ENCODE data around the gene TRIM63. TPM values are rescaled to one million over a fixed set of nuclear protein-coding genes. Genes with fewer than 3 reads are reported as not detected.
A peak's percentile ranks its signal among the peaks of the same experiment; 100 is the strongest.

Gene TRIM63
- under 1 TPM in 3 of 6 donors, not detected in 3; 0.26 to 0.61 (median 0.34) TPM for total RNA-seq

GRCh38 chr1:26067432-26067911, at the start of gene TRIM63:
Gene TRIM63, minus strand, starts transcription at chr1:26067630. Its CDS starts 136 bp downstream, at chr1:26067494.
- Histone ChIP-seq H3K27ac (no peak within 1 kb of the TSS), H3K36me3 (no peaks in the 10 kb centered on the region), H3K4me1 (no peaks in the 10 kb centered on the region), H3K9me3 (no peaks in the 10 kb centered on the region), H3K27me3 (no peaks in the 10 kb centered on the region), H3K4me3 (no peak within 1 kb of the TSS)
- ATAC-seq (ENCODE audit: low FRiP score in 2 of 2): no peak
- 71 to 77% methylated on average over 7 to 9 of the region's 9 CpGs for WGBS, 2 donors
- no peak for DNase-seq
- TF ChIP-seq POLR2AphosphoS5 (IDR thresholded peaks at IDR 0.05) (no peak), EP300 (IDR thresholded peaks at IDR 0.05) (no peak), POLR2A (IDR thresholded peaks at IDR 0.05) (no peak)
- TF ChIP-seq, protein P1, sequence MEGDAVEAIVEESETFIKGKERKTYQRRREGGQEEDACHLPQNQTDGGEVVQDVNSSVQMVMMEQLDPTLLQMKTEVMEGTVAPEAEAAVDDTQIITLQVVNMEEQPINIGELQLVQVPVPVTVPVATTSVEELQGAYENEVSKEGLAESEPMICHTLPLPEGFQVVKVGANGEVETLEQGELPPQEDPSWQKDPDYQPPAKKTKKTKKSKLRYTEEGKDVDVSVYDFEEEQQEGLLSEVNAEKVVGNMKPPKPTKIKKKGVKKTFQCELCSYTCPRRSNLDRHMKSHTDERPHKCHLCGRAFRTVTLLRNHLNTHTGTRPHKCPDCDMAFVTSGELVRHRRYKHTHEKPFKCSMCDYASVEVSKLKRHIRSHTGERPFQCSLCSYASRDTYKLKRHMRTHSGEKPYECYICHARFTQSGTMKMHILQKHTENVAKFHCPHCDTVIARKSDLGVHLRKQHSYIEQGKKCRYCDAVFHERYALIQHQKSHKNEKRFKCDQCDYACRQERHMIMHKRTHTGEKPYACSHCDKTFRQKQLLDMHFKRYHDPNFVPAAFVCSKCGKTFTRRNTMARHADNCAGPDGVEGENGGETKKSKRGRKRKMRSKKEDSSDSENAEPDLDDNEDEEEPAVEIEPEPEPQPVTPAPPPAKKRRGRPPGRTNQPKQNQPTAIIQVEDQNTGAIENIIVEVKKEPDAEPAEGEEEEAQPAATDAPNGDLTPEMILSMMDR (IDR thresholded peaks at IDR 0.05): no peak

DNA sequence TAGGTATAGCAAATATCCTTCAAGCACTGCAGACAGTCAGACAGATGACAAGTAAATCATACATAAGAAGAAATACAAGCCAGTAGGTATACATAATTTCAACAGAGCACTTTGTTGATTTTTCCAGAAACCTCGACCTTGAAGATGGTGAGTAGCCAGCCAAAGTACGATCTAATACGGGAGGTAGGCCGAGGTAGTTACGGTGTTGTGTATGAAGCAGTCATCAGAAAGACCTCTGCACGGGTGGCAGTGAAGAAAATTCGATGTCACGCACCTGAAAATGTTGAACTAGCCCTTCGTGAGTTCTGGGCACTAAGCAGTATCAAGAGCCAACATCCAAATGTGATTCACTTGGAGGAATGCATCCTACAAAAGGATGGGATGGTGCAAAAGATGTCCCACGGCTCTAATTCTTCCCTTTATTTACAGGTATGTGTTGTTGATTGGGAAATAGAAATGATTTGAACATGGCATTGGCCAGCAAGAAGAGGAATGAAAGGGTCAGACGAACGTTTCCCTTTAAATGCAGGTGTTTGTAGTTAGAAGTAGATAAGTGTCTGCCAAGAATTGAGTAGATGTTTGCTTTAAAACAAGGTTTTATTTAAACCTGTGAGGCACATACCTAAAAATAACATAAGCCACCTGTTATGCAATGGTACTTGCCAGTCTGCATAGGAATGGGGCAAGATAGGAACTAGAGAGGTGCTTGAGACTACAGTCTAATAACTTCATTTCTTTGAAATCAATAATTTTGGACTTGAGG, 46.9 kb upstream of the TRIM63 start:
- Histone ChIP-seq H3K4me3 (no peak overlapping the region), H3K27me3 (no peaks in the 10 kb centered on the region), H3K9me3 (no peaks in the 10 kb centered on the region), H3K36me3 (peaks cover 0 to 27% (median 5%) of the 10 kb centered on the region in 4 donors), H3K27ac (peak overlapping the region in 3 of 4 donors; percentile 32 to 65 (median 34)), H3K4me1 (peaks cover 25 to 40% (median 30%) of the 10 kb centered on the region in 4 donors)
- DNase-seq (no peak), ATAC-seq (ENCODE audit: low FRiP score in 2 of 2) (no peak)
- WGBS, 2 donors: 63 to 64% methylated on average over 12 of the region's 12 CpGs
- TF ChIP-seq POLR2AphosphoS5 (IDR thresholded peaks at IDR 0.05) (no peak), POLR2A (IDR thresholded peaks at IDR 0.05) (peak in 1 of 4 donors; percentile 23), EP300 (IDR thresholded peaks at IDR 0.05) (peak in 1 of 4 donors; percentile 46)
- TF ChIP-seq, protein P1 (IDR thresholded peaks at IDR 0.05): peak in 1 of 6 experiments; percentile 6

- ATAC-seq (ENCODE audit: low FRiP score in 2 of 2) (no peak), DNase-seq (no peak)
- Histone ChIP-seq H3K9me3 (no peaks in the 10 kb centered on the region), H3K27ac (peak overlapping the region; percentile 91 to 97 (median 94)), H3K27me3 (no peaks in the 10 kb centered on the region), H3K4me3 (peak overlapping the region; percentile 93 to 98 (median 97)), H3K4me1 (peaks cover 25 to 40% (median 30%) of the 10 kb centered on the region in 4 donors), H3K36me3 (peaks cover 0 to 12% (median 2%) of the 10 kb centered on the region in 4 donors)
- WGBS, 2 donors: 0% methylated on average over 9 of the region's 9 CpGs
- TF ChIP-seq POLR2A (IDR thresholded peaks at IDR 0.05) (no peak), EP300 (IDR thresholded peaks at IDR 0.05) (no peak), POLR2AphosphoS5 (IDR thresholded peaks at IDR 0.05) (peak in 1 of 2 donors; percentile 27)
- TF ChIP-seq, protein P1 (IDR thresholded peaks at IDR 0.05): no peak
Observed at GRCh38 chr1:26112407-26112775, 45.0 kb upstream of the TRIM63 start.

GRCh38 chr1:26111530-26112406, 44.3 kb upstream of the TRIM63 start, which contains the start of gene PDIK1L:
Gene PDIK1L, plus strand, starts transcription at chr1:26111824. Its CDS starts 2,485 bp downstream, at chr1:26114309.
- H3K4me1 ChIP-seq: peaks cover 25 to 40% (median 30%) of the 10 kb centered on the region in 4 donors
- H3K9me3 ChIP-seq: no peaks in the 10 kb centered on the region
- H3K27me3 ChIP-seq: no peaks in the 10 kb centered on the region
- DNase-seq (peak; percentile 93 to 100), ATAC-seq (ENCODE audit: low FRiP score in 2 of 2) (peak; percentile 97)
- peak within 1 kb of the TSS; percentile 93 to 98 (median 97) for H3K4me3 ChIP-seq
- H3K36me3 ChIP-seq: peaks cover 0 to 9% (median 0%) of the 10 kb centered on the region in 4 donors
- TF ChIP-seq, protein P1 (IDR thresholded peaks at IDR 0.05): no peak
- TF ChIP-seq EP300 (IDR thresholded peaks at IDR 0.05) (peak in 1 of 4 donors; percentile 62), POLR2A (IDR thresholded peaks at IDR 0.05) (peak in 2 of 4 donors; percentile 47 to 75), POLR2AphosphoS5 (IDR thresholded peaks at IDR 0.05) (peak; percentile 85 to 92)
- whole genome bisulfite sequencing, 2 donors: 0 to 1% methylated on average over 4 to 58 of the region's 96 CpGs
- peak within 1 kb of the TSS; percentile 91 to 97 (median 94) for H3K27ac ChIP-seq

All from upper lobe of left lung (tissue), 6 donors.